Measurements from ENCODE around the gene DLG1.

- TF ChIP-seq CTCF (IDR thresholded peaks at IDR 0.05; ENCODE audit: low read length): no peak
- TF ChIP-seq EZH2phosphoT487 (IDR thresholded peaks at IDR 0.05; ENCODE audit: low read length): no peak
Observed at GRCh38 chr3:197021231-197021630, 277.2 kb downstream of the DLG1 start.

Measured in MM.1S (cell line).